Activated T-cell treated with anti-CD3 and anti-CD28 coated beads, Interleukin-2, amount 50 U/mL, for 1 hour (primary cell): ENCODE data around the gene MS4A2.
"Not testable (repeated sequence)": the region's sequence is repeated elsewhere in the genome, so short reads cannot be mapped to it uniquely, and the experiment has no call there.

ENCODE experiments used
- DNase-seq: peaks from one replicate; pipeline ENCODE4 v3.0.0-alpha.2; 2020

Gene MS4A2

DNA sequence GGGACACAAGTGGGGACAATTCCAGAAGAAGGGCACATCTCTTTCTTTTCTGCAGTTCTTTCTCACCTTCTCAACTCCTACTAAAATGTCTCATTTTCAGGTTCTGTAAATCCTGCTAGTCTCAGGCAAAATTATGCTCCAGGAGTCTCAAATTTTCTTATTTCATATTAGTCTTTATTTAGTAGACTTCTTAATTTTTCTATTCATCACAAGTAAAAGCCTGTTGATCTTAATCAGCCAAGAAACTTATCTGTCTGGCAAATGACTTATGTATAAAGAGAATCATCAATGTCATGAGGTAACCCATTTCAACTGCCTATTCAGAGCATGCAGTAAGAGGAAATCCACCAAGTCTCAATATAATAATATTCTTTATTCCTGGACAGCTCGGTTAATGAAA lies at the start of gene MS4A2:
Gene MS4A2, plus strand, starts transcription at position 301 of the 400 bp plus-strand sequence. CDS start 102 bp downstream, outside the sequence.
- DNase-seq, result no peak

DNA sequence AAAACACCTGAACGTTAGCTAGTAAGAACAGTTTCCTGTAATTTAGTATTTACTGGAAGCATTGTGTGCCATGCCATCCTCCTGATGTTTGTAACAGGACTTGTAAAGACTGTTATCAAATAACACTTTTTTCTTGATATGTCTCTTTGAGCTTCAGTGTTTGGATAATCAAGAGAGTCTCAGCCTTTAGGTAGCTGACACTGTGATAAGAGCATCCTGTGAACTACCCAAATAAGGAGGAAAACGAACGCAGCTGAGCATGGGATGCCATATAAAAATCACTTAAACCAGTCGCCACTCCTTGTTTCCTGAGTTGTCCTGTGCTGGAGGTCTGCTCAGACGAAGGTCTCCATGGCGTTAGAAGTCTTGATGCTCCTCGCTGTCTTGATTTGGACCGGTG lies 48.4 kb upstream of the MS4A2 start, which contains the start of gene OOSP2:
Gene OOSP2, plus strand, starts transcription at position 301 of the 400 bp plus-strand sequence. Its CDS starts 51 bp downstream, at position 352.
- no peak for DNase-seq

DNA sequence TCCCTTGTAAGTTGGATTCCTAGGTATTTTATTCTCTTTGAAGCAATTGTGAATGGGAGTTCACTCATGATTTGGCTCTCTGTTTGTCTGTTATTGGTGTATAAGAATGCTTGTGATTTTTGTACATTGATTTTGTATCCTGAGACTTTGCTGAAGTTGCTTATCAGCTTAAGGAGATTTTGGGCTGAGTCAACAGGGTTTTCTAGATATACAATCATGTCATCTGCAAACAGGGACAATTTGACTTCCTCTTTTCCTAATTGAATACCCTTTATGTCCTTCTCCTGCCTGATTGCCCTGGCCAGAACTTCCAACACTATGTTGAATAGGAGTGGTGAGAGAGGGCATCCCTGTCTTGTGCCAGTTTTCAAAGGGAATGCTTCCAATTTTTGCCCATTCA lies 38.0 kb upstream of the MS4A2 start:
- not testable (repeated sequence) for DNase-seq

DNA sequence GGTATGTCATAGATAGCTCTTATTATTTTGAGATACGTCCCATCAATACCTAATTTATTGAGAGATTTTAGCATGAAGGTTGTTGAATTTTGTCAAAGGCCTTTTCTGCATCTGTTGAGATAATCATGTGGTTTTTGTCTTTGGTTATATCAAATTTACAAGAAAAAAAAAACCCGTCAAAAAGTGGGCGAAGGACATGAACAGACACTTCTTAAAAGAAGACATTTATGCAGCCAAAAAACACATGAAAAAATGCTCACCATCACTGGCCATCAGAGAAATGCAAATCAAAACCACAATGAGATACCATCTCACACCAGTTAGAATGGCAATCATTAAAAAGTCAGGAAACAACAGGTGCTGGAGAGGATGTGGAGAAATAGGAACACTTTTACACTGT lies 37.6 kb upstream of the MS4A2 start:
- not testable (repeated sequence) for DNase-seq

DNA sequence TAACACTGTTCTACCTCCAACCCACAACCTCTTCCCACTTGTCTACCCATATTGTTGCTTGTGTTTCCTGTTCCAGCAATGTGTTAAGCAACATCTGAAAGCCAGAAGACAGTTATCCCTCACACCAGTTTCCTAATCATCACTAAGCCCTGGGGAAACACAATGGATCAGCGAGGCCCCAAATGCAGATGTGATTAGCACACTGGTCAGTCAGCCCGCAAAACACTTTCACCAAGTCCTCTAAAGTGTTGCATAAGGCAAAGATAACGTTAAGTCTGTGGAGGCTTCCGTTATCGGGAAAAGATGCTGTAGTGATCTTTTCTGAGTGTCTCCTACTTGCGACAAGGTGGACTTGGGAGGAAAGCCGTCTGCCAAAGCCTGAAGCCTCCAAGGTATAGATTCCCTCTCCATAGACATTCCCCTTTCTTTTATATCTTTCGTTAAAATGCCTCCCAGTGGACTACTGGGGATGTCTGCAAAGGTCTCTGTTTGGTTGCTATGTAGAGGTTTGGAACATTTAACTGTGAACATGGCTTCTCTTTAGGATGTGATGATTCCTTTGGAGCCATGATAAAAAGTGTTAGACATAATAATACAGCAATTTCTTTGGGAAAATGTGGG lies 32.0 kb upstream of the MS4A2 start, which contains the start of gene MS4A3:
Gene MS4A3, plus strand, starts transcription at position 317 of the 621 bp plus-strand sequence. CDS start 4,496 bp downstream, outside the sequence.
- DNase-seq, result no peak

DNA sequence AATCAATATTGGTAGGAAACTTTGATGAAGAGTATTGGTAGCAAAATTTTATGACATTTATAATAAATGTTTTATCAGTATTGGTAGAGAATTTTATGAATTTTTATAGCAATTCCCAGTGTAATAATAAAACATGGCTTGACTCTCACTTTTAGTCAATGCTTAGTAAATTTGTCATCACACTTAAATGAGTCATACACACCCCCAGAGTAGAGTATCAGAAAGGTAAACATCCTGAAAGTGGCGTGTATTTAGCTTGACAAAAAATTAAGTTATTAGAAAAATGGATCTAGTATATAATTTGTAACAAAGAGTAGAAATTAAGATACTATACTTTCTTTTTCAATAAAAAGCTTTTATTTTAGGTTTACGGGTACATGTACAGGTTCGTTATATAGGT lies 29.4 kb upstream of the MS4A2 start:
- DNase-seq, result no peak

DNA sequence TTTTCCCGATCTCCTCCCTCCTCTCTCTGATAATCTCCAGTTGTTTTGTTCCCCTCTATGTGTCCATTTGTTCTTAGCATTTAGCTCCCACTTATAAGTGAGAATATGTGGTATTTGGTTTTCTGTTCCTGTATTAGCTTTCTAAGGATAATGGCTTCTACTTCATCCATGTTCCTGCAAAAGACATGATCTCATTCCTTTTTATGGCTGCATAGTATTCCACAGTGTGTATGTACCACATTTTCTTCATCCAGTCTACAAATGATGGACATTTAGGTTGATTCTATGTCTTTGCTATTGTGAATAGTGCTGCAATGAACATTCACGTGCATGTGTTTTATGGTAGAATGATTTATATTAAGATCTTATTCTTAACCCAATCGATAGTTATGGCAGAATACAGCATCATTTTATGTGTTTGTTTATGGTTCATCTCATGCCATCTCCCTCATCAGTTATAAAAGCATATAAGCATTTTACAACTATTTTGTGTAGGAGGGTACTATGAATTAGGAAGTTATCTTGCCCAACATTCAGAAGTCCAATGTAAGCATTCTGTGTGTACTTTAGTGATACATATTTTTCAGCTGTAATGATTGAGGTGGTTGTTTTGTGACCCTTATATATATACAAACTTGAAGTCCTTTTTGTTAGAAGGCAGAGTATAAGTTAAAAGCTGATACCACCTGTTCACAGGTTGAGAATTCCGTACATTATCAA lies 28.8 kb upstream of the MS4A2 start:
- DNase-seq, result no peak

DNA sequence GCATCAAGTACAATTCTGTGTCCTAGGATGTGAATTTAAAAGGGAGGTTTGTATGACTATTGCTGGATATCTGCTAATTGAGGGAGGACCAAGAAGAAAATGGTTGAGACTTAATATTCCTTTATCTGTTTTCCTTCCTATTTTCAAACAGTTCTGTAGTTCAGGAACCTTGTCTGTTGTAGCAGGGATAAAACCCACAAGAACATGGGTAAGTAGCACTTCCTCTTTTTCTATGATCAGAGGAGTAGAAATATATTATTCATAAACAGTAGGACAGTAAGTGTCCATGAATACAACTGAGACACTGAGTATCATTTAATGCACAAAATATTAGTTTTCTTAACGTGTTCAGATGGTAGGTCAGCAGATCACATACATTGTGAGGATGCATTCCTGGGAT lies 24.4 kb upstream of the MS4A2 start:
- DNase-seq, result no peak

DNA sequence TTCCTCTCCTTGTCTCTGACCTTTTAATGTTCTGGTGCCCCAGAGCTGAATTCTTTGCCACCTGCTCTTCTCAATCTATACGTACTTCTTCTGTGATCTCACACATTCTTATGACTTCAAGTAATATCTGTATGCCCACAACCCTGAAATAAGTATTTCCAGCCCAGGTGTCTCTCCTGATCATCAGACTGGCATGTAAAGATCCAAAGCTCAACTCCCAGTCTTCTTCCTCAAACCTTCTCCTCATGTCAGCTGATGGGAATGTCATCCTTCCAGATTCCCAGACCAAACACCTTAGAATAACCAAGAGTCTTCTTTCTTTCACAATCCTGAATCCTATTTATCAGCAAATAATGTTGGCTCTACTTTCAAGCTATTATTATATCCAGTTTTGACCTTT lies 22.7 kb upstream of the MS4A2 start:
- DNase-seq, result no peak

DNA sequence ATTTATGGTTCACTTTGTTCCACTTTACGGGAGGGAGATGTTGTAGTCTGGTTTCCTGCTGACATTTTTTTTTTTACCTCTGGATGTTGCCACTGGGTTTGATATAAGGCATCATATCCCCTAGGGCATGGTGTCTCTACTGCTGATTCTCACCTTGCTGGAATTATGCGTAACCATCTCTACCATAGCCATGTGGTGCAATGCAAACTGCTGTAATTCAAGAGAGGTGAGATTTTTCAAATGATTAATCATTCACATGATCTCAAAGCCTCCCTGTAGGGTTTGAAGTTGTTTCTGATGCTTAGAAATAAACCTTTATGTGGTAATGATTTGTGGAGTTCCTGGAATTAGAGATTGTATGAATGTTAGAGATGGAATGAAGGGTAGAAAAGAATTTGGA lies 19.0 kb upstream of the MS4A2 start:
- DNase-seq, result no peak

DNA sequence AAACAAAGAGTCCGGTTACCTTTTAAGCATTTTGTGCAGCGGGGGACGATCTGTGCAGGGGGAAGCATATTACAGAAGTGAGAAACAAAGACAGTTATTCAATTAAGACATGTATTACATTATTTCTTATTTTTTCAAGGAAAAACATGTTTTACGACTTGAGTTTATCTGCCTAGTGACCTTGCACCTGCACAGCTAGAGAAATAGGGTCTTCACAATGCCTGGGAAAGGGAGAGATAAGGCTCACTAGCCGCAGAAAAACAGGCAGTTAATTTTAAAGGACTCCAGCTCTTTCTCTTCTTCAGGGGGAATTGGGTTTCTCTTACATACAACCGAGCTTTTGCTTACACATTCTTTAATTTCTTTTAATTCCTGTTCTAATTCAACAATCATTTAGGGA lies 16.8 kb upstream of the MS4A2 start:
- DNase-seq, result not testable (repeated sequence)

DNA sequence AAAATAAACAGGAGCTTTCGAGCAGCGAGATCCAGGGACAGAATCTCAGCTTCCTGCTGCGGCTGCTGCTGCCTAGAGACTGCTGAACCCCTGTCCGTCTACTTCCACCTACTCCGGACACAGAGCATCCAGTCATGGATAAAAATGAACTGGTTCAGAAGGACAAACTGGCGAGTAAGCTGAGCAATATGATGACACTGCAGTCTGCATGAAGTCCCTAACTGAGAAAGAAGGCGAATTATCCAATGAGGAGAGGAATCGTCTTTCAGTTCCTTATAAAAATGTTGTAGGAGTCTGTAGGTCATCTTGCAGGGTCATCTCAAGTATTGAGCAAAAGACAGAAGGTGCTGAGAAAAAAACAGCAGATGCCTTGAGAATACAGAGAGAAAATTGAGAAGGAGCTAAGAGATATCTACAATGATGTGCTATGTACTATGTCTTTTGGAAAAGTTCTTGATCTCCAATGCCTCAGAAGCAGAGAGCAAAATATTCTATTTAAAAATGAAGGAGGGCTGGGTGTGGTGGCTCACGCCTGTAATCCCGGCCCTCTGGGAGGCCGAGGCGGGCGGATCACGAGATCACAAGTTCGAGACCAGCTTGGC lies 11.1 kb upstream of the MS4A2 start:
- no peak for DNase-seq

DNA sequence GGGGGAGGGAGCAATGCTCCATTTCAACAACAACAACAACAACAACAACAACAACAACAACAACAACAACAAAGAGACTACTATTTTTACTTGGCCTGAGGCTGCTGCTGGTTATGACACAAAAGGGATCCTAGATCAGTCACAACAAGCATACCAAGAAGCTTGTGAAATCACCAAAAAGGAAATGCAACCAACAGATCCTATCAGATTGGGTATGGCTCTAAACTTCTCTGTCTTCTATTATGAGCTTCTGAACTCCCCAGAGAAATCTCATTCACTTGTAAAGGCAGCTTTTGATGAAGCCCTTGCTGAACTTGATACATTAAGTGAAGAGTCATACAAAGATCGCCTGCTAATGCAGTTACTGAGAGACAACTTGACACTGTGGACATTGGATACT lies 10.5 kb upstream of the MS4A2 start:
- DNase-seq, result no peak

DNA sequence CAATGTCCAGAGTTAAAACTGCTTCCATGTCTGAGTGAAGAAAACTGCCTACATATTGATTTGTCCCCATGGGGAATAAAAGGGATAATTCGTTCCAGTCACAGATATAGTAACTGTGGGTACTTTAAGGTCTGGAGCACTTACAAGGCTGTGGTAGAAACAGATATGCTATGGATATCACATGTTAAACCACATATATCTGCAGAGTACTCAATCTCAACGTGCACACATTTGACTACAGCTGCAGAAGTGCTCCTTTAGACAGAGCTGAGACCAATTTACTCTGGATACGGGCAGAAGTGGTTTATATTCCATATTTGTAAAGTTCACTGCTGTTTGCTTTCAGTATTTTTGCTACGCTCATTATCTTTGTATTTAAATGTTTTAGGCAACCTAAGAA lies 9.7 kb upstream of the MS4A2 start:
- DNase-seq, result no peak

DNA sequence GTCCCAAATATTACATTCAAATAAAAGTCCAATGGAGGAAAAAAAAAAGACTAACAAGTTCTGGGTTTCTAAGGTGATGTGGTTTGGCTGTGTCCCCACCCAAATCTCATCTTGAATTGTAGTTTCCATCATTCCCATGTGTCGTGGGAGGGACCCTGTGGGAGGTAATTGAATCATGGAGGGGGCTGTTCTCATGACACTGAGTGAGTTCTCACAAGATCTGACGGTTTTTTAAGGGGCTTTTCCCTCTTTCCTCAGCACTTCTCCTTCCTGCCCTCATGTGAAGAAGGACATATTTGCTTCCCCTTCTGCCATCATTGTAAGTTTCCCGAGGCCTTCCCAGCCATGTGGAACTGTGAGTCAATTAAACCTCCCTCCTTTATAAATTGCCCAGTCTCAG lies 7.9 kb upstream of the MS4A2 start:
- no peak for DNase-seq

DNA sequence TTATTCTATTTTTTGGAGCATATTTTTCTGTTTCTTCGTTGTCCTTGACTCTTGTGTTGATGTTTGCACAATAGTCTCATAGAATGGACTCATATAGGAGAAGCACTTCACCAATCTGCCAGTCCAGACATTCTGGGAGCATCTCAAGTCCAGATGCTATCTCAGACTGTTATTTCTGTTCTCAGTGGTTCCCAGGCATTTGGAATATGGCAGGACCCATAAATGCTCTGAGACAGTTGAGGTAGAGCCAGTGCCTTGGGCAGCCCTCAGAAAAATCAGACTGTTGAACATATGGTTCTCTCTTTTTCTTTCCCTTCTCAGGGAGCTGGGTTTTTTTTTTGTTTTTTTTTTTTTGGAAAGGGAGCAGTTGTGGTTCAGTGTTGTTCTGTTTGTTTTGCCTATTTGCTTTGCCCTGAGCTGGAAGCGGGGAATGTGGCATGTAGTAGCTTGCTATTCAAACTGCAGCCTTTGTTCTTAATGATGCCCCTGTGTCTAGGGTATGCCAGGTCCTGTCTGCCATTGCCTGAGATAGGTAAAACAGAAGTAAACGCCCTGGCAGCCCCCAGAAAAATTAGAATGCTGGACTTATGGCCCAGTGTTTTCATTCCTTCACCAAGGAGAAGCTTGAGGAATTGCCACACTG lies 3.7 kb upstream of the MS4A2 start:
- DNase-seq, result no peak

DNA sequence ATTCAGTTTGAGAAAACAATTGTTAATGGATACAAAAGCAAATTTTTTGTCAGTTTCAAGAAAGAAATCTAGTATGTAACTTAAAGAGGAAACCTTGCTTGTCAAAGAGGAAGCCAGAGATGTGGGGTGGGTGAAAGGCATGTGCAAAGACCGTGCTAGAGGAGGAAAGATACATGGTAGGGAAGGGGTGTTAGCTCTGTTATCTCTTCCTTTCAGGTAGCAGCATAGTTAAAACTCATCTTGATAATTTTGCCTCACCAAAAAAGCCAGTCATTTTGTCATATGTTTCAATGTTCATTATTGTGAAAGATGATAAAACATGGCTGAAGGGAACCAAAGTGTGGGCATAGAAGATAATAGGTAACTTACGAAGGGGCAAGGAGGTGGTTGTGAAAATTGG lies 2.6 kb upstream of the MS4A2 start:
- no peak for DNase-seq

DNA sequence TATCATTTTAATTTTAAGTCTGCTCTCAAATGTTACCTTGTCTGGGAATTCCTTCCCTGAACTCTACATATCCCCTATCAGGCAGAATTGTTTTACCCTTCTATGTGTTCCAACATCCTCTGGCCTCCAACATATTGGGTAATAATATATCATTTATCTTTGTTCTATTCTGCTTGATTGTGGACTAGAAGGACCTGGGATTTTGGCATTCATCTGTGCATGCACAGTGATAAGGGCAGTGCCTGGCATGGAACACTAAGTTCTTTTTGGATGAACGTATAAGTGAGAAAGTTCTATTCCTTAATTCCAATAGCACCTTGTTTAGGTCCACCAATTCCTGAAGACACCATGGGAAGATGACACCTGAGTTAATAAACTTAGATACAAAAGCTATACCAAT lies 1.2 kb upstream of the MS4A2 start:
- DNase-seq, result no peak

DNA sequence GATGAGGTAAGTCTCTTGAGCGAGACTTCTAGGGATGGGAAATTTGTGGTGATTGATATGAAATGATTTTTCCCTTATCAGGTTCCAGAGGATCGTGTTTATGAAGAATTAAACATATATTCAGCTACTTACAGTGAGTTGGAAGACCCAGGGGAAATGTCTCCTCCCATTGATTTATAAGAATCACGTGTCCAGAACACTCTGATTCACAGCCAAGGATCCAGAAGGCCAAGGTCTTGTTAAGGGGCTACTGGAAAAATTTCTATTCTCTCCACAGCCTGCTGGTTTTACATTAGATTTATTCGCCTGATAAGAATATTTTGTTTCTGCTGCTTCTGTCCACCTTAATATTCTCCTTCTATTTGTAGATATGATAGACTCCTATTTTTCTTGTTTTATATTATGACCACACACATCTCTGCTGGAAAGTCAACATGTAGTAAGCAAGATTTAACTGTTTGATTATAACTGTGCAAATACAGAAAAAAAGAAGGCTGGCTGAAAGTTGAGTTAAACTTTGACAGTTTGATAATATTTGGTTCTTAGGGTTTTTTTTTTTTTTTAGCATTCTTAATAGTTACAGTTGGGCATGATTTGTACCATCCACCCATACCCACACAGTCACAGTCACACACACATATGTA lies 7.1 kb downstream of the MS4A2 start:
- DNase-seq, result no peak

DNA sequence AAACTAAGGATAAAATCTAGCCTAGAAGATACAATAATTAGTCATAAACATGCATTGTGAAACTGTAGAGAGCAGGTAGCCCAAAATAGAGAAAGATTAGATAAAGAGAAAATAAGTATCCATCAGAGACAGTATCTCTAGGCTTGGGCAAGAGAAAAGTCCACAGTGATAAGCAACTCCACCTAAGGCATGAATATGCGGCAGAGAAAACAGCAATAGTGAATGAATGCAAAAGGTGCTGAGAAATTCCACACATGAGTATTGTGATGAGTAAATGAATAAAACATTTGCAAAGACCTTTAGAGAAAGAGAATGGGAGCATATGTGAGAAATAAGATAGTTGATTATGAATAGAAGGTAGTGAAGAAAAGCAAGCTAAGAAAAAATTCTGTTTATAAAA lies 8.7 kb downstream of the MS4A2 start:
- DNase-seq, result no peak

DNA sequence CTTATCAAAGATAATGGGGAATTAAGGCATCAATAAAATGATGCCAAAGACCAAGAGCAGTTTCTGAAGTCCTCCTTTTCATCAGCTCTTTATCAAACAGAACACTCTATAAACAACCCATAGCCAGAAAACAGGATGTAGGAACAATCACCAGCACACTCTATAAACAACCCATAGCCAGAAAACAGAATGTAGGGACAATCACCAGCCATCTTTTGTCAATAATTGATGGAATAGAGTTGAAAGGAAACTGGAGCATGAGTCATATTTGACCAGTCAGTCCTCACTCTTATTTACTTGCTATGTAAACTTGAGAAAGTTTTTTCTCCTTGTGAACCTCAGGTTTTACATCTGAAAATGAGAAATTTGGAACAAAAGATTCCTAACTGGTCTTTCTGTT lies 10.0 kb downstream of the MS4A2 start:
- no peak for DNase-seq

DNA sequence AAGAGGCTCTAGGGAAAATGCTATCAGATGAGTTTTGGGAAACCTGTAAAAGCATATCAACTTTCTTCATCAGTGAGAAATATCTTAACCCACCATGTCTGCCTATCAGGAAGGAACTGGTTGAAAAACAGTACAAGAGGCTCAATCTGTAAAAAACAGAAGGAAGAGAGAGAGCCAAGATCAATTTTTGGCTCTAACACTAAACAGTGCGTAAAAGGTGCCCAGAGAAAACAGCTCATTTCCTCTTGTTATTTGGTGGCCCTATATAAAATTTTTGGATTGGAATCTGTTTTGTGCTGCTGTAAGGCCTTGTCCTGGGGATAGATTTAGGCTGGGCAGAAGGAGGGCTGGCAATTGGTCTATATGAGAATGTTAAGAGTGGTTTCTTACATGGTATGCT lies 12.1 kb downstream of the MS4A2 start:
- no peak for DNase-seq

DNA sequence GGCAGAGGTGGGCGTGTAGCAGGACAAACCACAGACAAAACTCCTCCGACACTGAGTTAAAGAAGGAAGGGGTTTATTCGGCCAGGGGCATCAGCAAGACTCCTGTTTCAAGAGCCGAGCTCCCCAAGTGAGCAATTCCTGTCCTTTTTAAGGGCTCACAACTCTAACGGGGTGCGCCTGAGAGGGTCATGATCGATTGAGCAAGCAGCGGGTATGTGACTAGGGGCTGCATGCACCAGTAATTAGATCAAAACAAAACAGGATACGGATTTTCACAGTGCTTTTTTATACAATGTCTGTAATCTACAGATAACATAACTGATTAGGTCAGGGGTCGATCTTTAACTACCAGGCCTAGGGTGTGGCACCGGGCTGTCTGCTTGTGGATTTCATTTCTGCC lies 12.9 kb downstream of the MS4A2 start:
- not testable (repeated sequence) for DNase-seq
